GM10248 (cell line): ENCODE data around the gene CTCFL.
A peak's percentile ranks its signal among the peaks of the same experiment; 100 is the strongest.

ENCODE experiments used
- CTCF ChIA-PET: fragments of 300-600 bp; sonication (Branson Sonifier 250); formaldehyde crosslinking; extraction: SDS; loops from one replicate; lab custom pipeline; 2021; ENCODE audit warnings: antibody characterized with exemption; lab: Yijun Ruan, JAX
- POLR2A ChIA-PET: fragments of 350-650 bp; sonication (Branson Sonifier 250); formaldehyde crosslinking; extraction: SDS; loops from one replicate; lab custom pipeline; 2020; ENCODE audit warnings: antibody characterized with exemption; lab: Yijun Ruan, JAX
- DNase-seq: peaks from one replicate; pipeline ENCODE4 v3.0.0; 2012; ENCODE audit errors: extremely low spot score
- TF ChIP-seq, protein P1 (sequence below): IDR thresholded peaks from 2 replicates; pipeline ENCODE4 v1.5.1; 2012; ENCODE audit warnings: mild to moderate bottlenecking, low read depth; ENCODE audit errors: extremely low read depth, missing control alignments, control extremely low read depth

CTCFL gene, protein sequence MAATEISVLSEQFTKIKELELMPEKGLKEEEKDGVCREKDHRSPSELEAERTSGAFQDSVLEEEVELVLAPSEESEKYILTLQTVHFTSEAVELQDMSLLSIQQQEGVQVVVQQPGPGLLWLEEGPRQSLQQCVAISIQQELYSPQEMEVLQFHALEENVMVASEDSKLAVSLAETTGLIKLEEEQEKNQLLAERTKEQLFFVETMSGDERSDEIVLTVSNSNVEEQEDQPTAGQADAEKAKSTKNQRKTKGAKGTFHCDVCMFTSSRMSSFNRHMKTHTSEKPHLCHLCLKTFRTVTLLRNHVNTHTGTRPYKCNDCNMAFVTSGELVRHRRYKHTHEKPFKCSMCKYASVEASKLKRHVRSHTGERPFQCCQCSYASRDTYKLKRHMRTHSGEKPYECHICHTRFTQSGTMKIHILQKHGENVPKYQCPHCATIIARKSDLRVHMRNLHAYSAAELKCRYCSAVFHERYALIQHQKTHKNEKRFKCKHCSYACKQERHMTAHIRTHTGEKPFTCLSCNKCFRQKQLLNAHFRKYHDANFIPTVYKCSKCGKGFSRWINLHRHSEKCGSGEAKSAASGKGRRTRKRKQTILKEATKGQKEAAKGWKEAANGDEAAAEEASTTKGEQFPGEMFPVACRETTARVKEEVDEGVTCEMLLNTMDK

DNA sequence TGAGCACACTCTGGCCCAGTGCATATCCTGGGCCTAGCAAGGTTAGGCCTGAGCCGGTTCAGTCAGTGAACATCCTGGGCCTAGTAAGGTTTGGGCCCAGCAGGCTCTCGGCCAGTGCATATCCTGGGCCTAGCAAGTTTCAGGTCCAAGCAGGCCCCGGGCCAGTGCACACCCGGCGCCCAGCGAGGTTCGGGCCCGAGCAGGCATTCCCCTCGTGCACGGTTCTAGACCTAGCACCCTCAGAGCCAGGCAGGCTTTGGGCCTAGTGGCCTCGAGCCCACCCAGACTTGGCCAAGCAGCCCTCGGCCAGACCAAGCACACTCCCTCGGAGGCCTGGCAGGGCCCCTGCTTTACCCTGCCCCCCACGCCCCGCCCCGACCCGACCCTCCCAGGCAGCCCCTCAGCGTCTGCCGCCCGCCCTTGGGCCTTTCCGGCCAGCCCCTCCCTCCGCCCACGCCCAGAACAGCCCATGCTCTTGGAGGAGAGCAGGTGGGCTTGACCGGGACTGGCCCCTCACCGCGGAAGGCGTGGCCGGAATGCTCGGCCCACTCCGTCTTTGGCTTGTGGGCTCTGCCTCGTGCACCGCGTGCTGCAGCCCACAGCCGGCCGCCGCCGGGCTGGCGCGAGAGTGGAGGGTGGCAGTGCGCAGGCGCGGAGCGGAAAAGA, at the start of gene CTCFL:
Gene CTCFL, minus strand, starts transcription at position 630 of the 666 bp plus-strand sequence. CDS start 935 bp downstream, outside the sequence.
- DNase-seq, result no peak
- ChIA-PET POLR2A (no interaction called here), CTCF (no interaction called here)
- TF ChIP-seq, protein P1, sequence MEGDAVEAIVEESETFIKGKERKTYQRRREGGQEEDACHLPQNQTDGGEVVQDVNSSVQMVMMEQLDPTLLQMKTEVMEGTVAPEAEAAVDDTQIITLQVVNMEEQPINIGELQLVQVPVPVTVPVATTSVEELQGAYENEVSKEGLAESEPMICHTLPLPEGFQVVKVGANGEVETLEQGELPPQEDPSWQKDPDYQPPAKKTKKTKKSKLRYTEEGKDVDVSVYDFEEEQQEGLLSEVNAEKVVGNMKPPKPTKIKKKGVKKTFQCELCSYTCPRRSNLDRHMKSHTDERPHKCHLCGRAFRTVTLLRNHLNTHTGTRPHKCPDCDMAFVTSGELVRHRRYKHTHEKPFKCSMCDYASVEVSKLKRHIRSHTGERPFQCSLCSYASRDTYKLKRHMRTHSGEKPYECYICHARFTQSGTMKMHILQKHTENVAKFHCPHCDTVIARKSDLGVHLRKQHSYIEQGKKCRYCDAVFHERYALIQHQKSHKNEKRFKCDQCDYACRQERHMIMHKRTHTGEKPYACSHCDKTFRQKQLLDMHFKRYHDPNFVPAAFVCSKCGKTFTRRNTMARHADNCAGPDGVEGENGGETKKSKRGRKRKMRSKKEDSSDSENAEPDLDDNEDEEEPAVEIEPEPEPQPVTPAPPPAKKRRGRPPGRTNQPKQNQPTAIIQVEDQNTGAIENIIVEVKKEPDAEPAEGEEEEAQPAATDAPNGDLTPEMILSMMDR, result no peak

DNA sequence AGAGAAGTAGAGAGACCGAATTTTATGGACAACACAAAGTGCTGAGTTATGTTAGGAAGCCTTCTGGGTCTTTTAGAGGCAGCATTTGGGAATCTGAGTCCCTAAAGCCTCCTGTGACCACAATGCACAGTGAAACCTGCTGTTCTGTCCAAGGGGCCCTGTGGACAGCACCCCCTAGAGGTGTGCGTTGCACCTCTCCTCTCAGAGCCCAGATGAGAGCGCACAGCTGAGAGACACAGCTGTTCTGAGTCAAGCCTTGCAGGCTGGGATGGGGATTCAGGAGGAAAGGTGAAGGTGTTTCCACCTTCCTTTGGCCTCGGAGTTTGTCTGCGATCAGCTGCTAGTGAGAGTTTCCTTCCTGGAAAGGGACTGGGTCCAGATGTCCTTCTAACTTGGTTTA, 49.0 kb upstream of the CTCFL start:
- ChIA-PET POLR2A (no interaction called here), CTCF (no interaction called here)
- DNase-seq, result no peak
- TF ChIP-seq, protein P1, result peak; percentile 8

DNA sequence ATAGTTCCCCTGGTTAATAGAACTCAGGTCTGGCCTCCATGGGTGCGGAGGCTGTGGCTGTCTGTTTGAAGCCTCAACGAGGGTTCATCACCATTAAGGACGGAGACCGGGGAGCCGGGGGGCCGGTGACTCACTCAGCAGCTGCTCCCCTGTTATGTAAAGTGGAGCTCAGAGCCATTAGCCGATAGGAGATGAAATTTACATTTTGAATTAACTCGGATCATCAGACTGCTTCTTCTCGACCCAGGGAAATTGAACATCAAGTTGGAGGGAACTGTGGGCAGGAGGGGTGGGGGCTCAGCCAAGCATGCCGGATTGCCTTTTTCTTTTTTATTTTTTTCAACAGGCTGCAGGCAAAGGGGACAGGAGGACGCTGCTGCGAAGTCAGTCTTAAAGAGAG, 48.3 kb upstream of the CTCFL start:
- no peak for DNase-seq
- TF ChIP-seq, protein P1, result no peak
- ChIA-PET CTCF (interaction anchor here (1.0 kb wide), 1 partner anchor 12 kb away, joined by 5 read pairs; the partner anchor contains the start of gene PCK1), POLR2A (no interaction called here)

DNA sequence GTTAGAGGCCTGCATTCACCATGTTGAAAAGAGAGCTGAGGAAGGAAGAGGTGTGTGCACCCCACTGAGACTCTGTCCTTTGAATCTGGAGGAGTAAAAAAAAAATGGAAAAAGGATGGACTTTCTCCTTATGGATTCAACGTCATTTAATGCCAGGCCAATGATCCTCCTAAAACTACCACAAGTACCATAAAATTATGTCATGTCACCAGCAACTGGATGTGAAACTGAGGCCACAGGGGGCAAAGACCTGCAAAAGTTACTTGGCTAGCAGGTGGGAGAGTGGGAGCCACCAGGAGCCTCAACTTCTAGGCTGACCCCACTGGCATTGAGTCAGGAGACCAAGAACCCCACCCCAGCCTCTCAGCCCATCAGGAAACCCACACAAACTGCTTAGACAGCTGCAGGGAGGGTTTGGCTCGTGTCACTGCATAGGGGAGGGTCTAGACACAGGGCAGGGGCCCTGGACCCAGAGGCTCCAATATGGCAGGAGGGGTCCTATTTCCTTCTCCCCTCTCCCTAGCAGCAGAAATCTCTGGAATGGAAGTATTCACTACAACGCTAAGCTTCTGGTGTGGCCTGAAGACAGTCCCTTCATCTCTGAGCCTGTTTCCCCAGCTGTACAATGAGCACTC, 47.0 kb upstream of the CTCFL start:
- POLR2A ChIA-PET, result no interaction called here

DNA sequence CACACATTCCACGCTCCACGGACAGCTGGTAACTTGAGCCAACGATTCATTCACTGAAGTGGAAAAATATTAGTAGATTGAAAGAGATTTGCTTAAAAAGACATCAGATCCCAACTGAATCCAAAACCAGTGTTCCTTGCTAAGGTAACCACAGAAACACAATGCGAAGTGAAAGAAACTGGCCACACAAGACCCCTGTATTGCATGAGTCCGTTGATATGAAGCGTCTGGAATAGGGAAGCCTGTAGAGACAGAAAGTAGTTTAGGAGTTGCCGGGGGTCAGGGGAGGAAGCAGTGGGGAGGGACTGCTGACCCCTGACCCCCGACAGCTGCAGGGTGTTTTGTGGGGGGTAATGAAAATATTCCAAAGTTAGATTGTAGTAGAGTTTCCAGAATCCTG, 46.0 kb upstream of the CTCFL start:
- TF ChIP-seq, protein P1, result no peak
- ChIA-PET POLR2A (no interaction called here), CTCF (interaction anchor here (1.4 kb wide), 1 partner anchor 1020 kb away, joined by 3 read pairs; no protein-coding TSS in a partner anchor)
- DNase-seq, result no peak

More for the DNA sequence above, 47.0 kb upstream of the CTCFL start:
- TF ChIP-seq, protein P1, result no peak
- CTCF ChIA-PET, result interaction anchor here (1.0 to 1.4 kb wide), 2 partner anchors 9 to 1021 kb away, joined by 3 to 4 read pairs; no protein-coding TSS in a partner anchor
- no peak for DNase-seq
